ENCODE measurements around the gene RIPK4.
"Not testable (repeated sequence)": the region's sequence is repeated elsewhere in the genome, so short reads cannot be mapped to it uniquely, and the experiment has no call there.

RIPK4 gene

DNA sequence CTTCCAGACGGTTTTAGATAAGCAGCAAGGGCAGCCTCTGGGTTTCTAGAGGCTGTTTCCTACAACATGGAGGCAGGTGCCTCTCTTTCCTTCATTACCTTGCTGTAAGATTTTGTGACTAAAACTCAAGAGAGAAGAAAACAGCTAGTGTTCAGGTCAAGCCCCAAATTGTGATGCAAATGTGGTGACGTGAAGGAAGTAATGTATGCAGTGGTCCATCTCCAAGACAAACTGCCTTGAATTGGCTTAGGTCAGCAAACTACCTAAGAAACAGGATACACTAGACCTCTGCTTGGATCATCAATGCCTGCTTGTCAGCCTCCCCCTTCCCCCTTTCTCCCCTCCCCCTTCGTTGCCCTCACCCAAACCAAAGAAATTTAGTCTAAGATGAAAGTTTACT, 28.9 kb upstream of the RIPK4 start:
- DNase-seq (ENCODE audit: low spot score), result no peak

- no peak for DNase-seq (ENCODE audit: low spot score)
Observed at GRCh38 chr21:41794600-41794999, 27.7 kb upstream of the RIPK4 start.

- DNase-seq (ENCODE audit: low spot score), result no peak
Observed at GRCh38 chr21:41792711-41793110, 25.9 kb upstream of the RIPK4 start.

- no peak for DNase-seq (ENCODE audit: low spot score)
Observed at GRCh38 chr21:41786509-41786987, 19.7 kb upstream of the RIPK4 start.

- not testable (repeated sequence) for DNase-seq (ENCODE audit: low spot score)
Observed at GRCh38 chr21:41785262-41785661, 18.4 kb upstream of the RIPK4 start.

GRCh38 chr21:41784456-41785102, 17.7 kb upstream of the RIPK4 start:
- no peak for DNase-seq (ENCODE audit: low spot score)

DNA sequence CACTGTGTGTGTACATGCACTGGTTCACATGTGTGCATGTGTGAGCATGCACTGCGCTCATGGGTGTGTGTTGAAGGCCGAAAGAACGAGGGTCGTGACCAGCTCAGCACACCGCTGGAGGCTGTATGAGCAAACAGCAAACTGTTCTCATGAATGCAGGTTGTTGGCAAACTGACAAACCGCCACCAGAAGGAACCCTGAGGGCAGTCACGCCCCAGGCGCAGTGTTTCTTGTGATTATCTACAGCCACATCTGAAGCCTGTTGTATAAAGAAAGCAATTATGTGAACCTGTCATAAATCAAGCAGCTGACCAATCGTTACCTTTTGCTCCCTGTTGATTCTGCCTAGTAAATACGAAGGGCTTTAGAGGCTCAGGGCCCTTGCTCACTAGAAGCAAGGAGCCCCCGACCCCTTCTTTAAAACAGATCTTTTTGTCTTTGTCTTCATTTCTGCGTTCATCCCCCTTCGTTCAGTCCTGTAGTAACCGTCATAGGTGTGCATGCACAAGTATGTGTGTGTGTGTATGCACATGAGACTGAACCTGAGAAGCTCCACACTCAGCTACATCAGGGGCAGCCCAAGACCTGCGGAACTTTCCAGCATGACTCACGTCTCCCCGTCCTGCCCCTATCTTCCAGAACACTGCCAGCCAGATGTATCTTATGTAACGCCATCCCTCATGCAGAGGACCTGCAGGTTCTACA, 16.8 kb upstream of the RIPK4 start:
- DNase-seq (ENCODE audit: low spot score), result no peak

- no peak for DNase-seq (ENCODE audit: low spot score)
Observed at GRCh38 chr21:41781050-41781410, 14.2 kb upstream of the RIPK4 start.

- DNase-seq (ENCODE audit: low spot score), result no peak
Observed at GRCh38 chr21:41780337-41781049, 13.6 kb upstream of the RIPK4 start.

DNA sequence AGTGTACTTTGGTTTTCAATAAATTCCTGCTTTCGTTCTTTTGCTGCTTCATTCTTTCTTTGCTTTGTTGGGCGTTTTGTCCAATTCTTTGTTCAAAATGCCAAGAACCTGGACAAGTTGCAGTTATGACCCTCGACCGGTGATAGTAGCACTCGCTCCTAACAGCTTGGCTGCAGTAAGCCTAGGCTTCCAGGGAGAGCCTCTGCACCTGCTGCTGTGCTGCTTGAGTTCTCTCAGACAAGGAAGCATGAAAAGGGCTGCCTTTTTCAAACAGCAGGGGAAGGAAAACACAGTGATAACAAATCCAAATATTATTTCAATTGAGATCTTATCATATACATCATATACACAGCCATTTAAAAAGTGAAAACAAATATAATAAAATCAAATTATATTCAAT, 12.8 kb upstream of the RIPK4 start:
- DNase-seq (ENCODE audit: low spot score), result no peak

GRCh38 chr21:41778930-41779600, 12.2 kb upstream of the RIPK4 start:
- no peak for DNase-seq (ENCODE audit: low spot score)

- peak; percentile 89 for DNase-seq (ENCODE audit: low spot score)
Observed at GRCh38 chr21:41777951-41778815, 11.3 kb upstream of the RIPK4 start.

DNA sequence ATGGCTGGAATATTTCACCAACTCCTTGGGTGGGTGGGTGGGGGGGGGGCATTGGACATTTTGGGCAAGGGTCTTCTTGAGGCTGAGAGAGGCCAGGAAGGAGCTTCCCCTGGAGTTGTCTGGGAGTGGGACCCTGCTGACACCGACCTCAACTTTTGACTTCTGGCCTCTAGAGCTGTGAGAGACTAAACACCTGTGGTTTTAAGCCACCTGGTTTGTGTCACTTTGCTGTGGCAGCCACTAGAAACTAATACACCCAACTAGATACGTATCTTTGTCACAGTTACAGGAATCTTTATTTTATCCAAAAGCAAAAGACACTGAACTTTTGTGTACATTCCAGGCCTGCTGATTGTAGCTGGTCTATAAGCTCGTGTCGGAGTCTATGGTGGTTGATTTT, 9.9 kb upstream of the RIPK4 start:
- DNase-seq (ENCODE audit: low spot score), result no peak

DNA sequence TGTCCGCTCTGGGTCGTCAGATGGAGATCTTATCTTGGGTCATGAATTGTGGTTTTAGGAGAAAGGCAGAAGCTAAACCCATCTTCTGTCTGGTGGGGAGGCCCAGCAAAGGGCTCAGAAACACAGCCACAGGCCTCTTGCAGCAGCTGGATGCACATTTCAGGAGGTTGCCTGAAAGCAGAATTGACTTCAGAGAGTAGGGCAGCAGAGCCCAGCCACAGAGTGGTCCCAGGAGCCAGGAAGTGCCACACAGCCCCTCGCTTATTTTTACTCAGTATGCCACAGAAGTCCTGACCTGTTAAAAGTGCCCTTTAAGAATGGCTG, 8.3 kb upstream of the RIPK4 start:
- DNase-seq (ENCODE audit: low spot score), result no peak

DNA sequence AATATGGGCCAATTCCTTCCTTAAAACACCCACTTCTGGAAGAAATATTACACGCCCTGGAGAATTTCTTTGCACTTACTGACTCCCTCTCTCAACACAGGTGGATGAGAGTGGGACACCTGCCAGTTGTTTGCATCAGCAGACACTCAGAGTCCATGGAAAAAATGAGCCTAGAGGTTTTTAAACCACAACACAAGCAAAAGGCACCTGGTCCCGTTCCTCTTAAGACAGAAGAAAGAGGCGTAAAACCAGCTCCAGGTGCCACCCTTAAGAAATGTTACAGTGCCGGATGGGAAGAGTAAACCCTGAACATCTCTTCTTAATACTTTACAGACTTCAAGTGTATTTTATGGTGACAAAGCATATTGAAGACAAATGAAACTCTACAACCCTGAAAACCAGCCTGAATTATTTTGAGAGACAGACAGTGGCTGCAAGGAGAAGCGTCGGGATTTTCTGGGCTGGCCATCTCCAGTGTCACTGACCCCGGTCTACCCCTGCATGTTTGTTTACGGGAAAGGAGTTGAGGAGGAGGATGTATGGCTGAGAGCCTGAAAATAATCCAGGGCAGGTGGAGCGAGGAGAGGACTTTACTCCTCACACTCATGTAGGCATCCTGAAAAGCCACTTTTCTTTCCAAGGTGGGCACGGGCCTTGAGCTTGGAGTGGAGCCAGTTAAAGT, 7.8 kb upstream of the RIPK4 start:
- no peak for DNase-seq (ENCODE audit: low spot score)

- no peak for DNase-seq (ENCODE audit: low spot score)
Observed at GRCh38 chr21:41772351-41773080, 5.7 kb upstream of the RIPK4 start.

- DNase-seq (ENCODE audit: low spot score), result no peak
Observed at GRCh38 chr21:41771625-41771945, 4.7 kb upstream of the RIPK4 start.

GRCh38 chr21:41770901-41771624, 4.2 kb upstream of the RIPK4 start:
- no peak for DNase-seq (ENCODE audit: low spot score)

GRCh38 chr21:41769933-41770332, 3.1 kb upstream of the RIPK4 start:
- no peak for DNase-seq (ENCODE audit: low spot score)

DNA sequence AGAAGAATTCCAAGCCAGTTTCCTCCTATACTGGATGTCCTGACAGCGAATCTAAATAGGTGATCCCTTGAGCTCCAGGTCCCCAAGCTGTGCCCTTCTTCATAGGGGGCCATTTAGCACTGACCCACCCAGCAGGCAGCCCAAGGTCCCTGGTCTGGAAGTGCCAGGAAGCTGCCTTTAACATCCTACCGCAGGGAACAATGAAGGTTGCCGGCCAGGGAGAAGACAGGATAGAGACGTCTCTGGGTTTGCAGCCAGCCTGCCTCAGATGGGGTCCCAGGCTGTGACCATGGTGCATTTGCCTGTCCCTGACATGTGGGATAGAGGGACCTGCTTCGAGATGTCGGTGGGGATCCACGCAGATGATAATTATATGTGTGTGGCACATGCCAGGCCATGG, 2.7 kb upstream of the RIPK4 start:
- DNase-seq (ENCODE audit: low spot score), result no peak

Measured in hepatic stellate cell (primary cell).